H9 (cell line): ENCODE data around the gene UBIAD1. TPM values are rescaled to one million over a fixed set of nuclear protein-coding genes. Genes with fewer than 3 reads are reported as not detected.
A peak's percentile ranks its signal among the peaks of the same experiment; 100 is the strongest.

Experiments
- DNase-seq: peaks from one replicate; pipeline ENCODE4 v3.0.0-alpha.2; 2017
- H2AFZ ChIP-seq: one replicate; pipeline ENCODE4 v1.6.1; 2013; ENCODE audit warnings: mild to moderate bottlenecking, low read length, control low read depth, moderate library complexity
- H2AK5ac ChIP-seq: 2 replicates; pipeline ENCODE4 v1.6.1; 2013; ENCODE audit warnings: low read length, control low read depth, mixed read lengths; ENCODE audit not compliant: insufficient read length
- H2BK120ac ChIP-seq: one replicate; pipeline ENCODE4 v1.6.1; 2013; ENCODE audit warnings: low read depth, mild to moderate bottlenecking, low read length, control low read depth, inconsistent platforms; ENCODE audit not compliant: poor library complexity, severe bottlenecking
- H2BK12ac ChIP-seq: 2 replicates; pipeline ENCODE4 v1.6.1; 2013; ENCODE audit warnings: low read length, control low read depth, mixed read lengths, low read depth; ENCODE audit not compliant: insufficient read length
- H2BK15ac ChIP-seq: 2 replicates; pipeline ENCODE4 v1.6.1; 2013; ENCODE audit warnings: low read depth, low read length, control low read depth
- H2BK20ac ChIP-seq: one replicate; pipeline ENCODE4 v1.6.1; 2013; ENCODE audit warnings: low read depth, mild to moderate bottlenecking, low read length, control low read depth, inconsistent platforms; ENCODE audit not compliant: poor library complexity, severe bottlenecking
- H2BK5ac ChIP-seq: 2 replicates; pipeline ENCODE4 v1.6.1; 2013; ENCODE audit warnings: low read length, control low read depth, mixed read lengths; ENCODE audit not compliant: insufficient read length
- H3K14ac ChIP-seq: 2 replicates; pipeline ENCODE4 v1.6.1; 2013; ENCODE audit warnings: low read length, control low read depth; ENCODE audit not compliant: insufficient read depth
- H3K18ac ChIP-seq: 2 replicates; pipeline ENCODE4 v1.6.1; 2013; ENCODE audit warnings: low read depth, mild to moderate bottlenecking, mixed read lengths, low read length, control low read depth; ENCODE audit not compliant: insufficient read length
- H3K23ac ChIP-seq: 2 replicates; pipeline ENCODE4 v1.6.1; 2013; ENCODE audit warnings: low read length, control low read depth, mixed read lengths, low read depth; ENCODE audit not compliant: insufficient read length
- H3K23me2 ChIP-seq: 2 replicates; pipeline ENCODE4 v1.6.1; 2013; ENCODE audit warnings: low read depth, mild to moderate bottlenecking, mixed read lengths, low read length, control low read depth; ENCODE audit not compliant: insufficient read length, poor library complexity, severe bottlenecking
- H3K27ac ChIP-seq: 2 replicates; pipeline ENCODE4 v1.5.1; 2013; ENCODE audit warnings: low read length, control low read depth, mixed read lengths, low read depth; ENCODE audit not compliant: insufficient read length
- H3K27me3 ChIP-seq: 2 replicates; pipeline ENCODE4 v1.6.1; 2013; ENCODE audit warnings: low read length, control low read depth, inconsistent platforms; ENCODE audit not compliant: insufficient read depth
- H3K4ac ChIP-seq: 2 replicates; pipeline ENCODE4 v1.6.1; 2013; ENCODE audit warnings: low read depth, mild to moderate bottlenecking, control low read depth, inconsistent platforms, low read length, moderate library complexity
- H3K4me1 ChIP-seq: 2 replicates; pipeline ENCODE4 v1.6.1; 2013; ENCODE audit warnings: low read length, control low read depth, inconsistent platforms; ENCODE audit not compliant: insufficient read depth
- H3K4me2 ChIP-seq: 2 replicates; pipeline ENCODE4 v1.6.1; 2013; ENCODE audit warnings: low read length, control low read depth, mixed read lengths; ENCODE audit not compliant: insufficient read length, insufficient read depth
- H3K56ac ChIP-seq: 2 replicates; pipeline ENCODE4 v1.6.1; 2013; ENCODE audit warnings: low read depth, mild to moderate bottlenecking, mixed read lengths, low read length, control low read depth; ENCODE audit not compliant: insufficient read length
- H3K79me1 ChIP-seq: 2 replicates; pipeline ENCODE4 v1.6.1; 2013; ENCODE audit warnings: low read depth, mild to moderate bottlenecking, moderate library complexity, low read length, control low read depth, inconsistent platforms; ENCODE audit not compliant: insufficient read depth, poor library complexity, severe bottlenecking
- H3K79me2 ChIP-seq: 2 replicates; pipeline ENCODE4 v1.6.1; 2013; ENCODE audit warnings: low read length, control low read depth, inconsistent platforms; ENCODE audit not compliant: insufficient read depth
- H3K9ac ChIP-seq: 2 replicates; pipeline ENCODE4 v1.6.1; 2013; ENCODE audit warnings: low read length, control low read depth, mixed read lengths; ENCODE audit not compliant: insufficient read length; ENCODE audit errors: extremely low read depth
- H3K9me3 ChIP-seq: one replicate; pipeline ENCODE4 v1.6.1; 2013; ENCODE audit warnings: low read depth, low read length, inconsistent platforms; ENCODE audit not compliant: control insufficient read depth
- H3T11ph ChIP-seq: one replicate; pipeline ENCODE4 v1.6.1; 2013; ENCODE audit warnings: mild to moderate bottlenecking, low read length, control low read depth, inconsistent platforms
- H4K20me1 ChIP-seq: one replicate; pipeline ENCODE4 v1.6.1; 2013; ENCODE audit not compliant: control insufficient read depth, insufficient read length, insufficient read depth
- H4K5ac ChIP-seq: 2 replicates; pipeline ENCODE4 v1.6.1; 2013; ENCODE audit warnings: low read depth, mild to moderate bottlenecking, mixed read lengths, low read length, control low read depth; ENCODE audit not compliant: insufficient read length
- H4K8ac ChIP-seq: replicated peaks from 2 replicates; pipeline ENCODE4 v1.6.1; 2013; ENCODE audit warnings: low read length, control low read depth, mixed read lengths, low read depth; ENCODE audit not compliant: insufficient read length
- H4K91ac ChIP-seq: 2 replicates; pipeline ENCODE4 v1.6.1; 2013; ENCODE audit warnings: low read depth, mild to moderate bottlenecking, moderate library complexity, mixed read lengths, low read length, control low read depth; ENCODE audit not compliant: insufficient read length
- H3K27ac Mint-ChIP-seq, 3 experiments: 2 replicates in 2 of 3; 3 replicates in 1 of 3; pipeline ENCODE4 v1.8.0; 2020 to 2021; ENCODE audit warnings: mixed read lengths in 3 of 3, mild to moderate bottlenecking in 1 of 3, moderate library complexity in 1 of 3
- H3K27me3 Mint-ChIP-seq: 2 replicates; pipeline ENCODE4 v1.8.0; 2021; ENCODE audit warnings: low read depth, mild to moderate bottlenecking, moderate library complexity, mixed read lengths
- H3K36me3 Mint-ChIP-seq, 3 experiments: 2 replicates in 2 of 3; 3 replicates in 1 of 3; pipeline ENCODE4 v1.8.0; 2020 to 2021; ENCODE audit warnings: low read depth in 3 of 3, mixed read lengths in 3 of 3; ENCODE audit not compliant: insufficient read depth in 1 of 3
- H3K4me1 Mint-ChIP-seq, 2 experiments: 2 replicates each; pipeline ENCODE4 v1.8.0; 2020; ENCODE audit warnings: mixed read lengths in 2 of 2
- H3K4me3 Mint-ChIP-seq, 2 experiments: 2 replicates in 1 of 2; 3 replicates in 1 of 2; pipeline ENCODE4 v1.8.0; 2020 to 2021; ENCODE audit warnings: mild to moderate bottlenecking in 2 of 2, mixed read lengths in 2 of 2, moderate library complexity in 1 of 2
- H3K9me3 Mint-ChIP-seq, 2 experiments: 2 replicates in 1 of 2; 3 replicates in 1 of 2; pipeline ENCODE4 v1.8.0; 2020; ENCODE audit warnings: mild to moderate bottlenecking in 2 of 2, mixed read lengths in 2 of 2, moderate library complexity in 1 of 2
- WGBS: extraction: QIAGEN DNeasy Blood & Tissue Kit; methylation state at CpG from one replicate; pipeline ENCODE4 v1.1.7; 2013; ENCODE audit warnings: missing lambda C conversion rate, low lambda C conversion rate, mixed read lengths; ENCODE audit not compliant: insufficient read length; ENCODE audit errors: extremely low coverage; 5-methylcytosine and 5-hydroxymethylcytosine counted together
- total RNA-seq: library from RNA; stranded (reverse); gene quantifications from 2 replicates; pipeline ENCODE4 v1.2.1, GENCODE V29; 2021
- TF ChIP-seq, protein P1 (sequence below): fragments of 200-600 bp; sonication (generic); conservative IDR thresholded peaks from 3 replicates; pipeline ENCODE4 v1.8.0; 2021; ENCODE audit warnings: antibody characterized with exemption, mild to moderate bottlenecking

The UBIAD1 gene
- total RNA-seq, 1 experiment from 2014 or later = 30.2 TPM

DNA sequence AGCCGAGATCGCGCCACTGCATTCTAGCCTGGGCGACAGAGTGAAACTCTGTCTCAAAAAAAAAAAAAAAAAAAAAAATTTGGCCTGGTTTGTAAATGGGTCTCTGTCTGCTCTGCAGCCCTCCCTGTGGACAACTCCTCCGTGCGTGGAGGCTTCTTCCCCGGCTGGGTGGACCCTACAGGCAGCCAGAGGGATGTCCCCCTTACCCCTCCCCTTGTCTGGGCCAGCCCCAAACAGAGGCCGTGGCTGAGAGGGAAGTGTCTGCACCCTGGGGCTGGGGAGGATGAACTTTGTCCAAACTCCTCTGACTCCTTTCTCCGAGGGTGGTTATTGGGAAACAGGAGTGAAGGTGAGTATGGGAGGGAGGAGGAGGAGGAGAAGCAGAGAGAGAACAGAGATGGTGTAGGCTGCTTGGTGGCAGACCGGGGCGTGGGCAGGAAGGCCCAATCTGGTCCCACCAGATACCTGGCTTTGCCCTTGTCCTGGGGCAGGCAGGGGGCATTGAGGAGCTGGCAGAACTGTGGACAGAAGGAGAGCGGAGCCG is 61.3 kb downstream of the UBIAD1 start:
- WGBS = no CpG with 5 or more reads among the region's 13 CpGs
- no peaks in the 10 kb centered on the region for H3K36me3 Mint-ChIP-seq
- no peak overlapping the region for H2BK120ac ChIP-seq
- peaks cover 19 to 36% of the 10 kb centered on the region in 2 experiments for H3K4me1 Mint-ChIP-seq
- TF ChIP-seq, protein P1, sequence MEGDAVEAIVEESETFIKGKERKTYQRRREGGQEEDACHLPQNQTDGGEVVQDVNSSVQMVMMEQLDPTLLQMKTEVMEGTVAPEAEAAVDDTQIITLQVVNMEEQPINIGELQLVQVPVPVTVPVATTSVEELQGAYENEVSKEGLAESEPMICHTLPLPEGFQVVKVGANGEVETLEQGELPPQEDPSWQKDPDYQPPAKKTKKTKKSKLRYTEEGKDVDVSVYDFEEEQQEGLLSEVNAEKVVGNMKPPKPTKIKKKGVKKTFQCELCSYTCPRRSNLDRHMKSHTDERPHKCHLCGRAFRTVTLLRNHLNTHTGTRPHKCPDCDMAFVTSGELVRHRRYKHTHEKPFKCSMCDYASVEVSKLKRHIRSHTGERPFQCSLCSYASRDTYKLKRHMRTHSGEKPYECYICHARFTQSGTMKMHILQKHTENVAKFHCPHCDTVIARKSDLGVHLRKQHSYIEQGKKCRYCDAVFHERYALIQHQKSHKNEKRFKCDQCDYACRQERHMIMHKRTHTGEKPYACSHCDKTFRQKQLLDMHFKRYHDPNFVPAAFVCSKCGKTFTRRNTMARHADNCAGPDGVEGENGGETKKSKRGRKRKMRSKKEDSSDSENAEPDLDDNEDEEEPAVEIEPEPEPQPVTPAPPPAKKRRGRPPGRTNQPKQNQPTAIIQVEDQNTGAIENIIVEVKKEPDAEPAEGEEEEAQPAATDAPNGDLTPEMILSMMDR = no peak
- H3K79me2 ChIP-seq = no peaks in the 10 kb centered on the region
- H3K56ac ChIP-seq = no peak overlapping the region
- H4K91ac ChIP-seq = no peak overlapping the region
- H3K9ac ChIP-seq = no peak overlapping the region
- H2BK20ac ChIP-seq = no peak overlapping the region
- no peaks in the 10 kb centered on the region for H3K79me1 ChIP-seq
- no peak overlapping the region for H3K23ac ChIP-seq
- H3K4me3 Mint-ChIP-seq = no peak overlapping the region
- H4K8ac ChIP-seq = no peak overlapping the region
- no peak overlapping the region for H2BK5ac ChIP-seq
- H3K4me2 ChIP-seq = no peak overlapping the region
- no peaks in the 10 kb centered on the region; a peak in 1 of 5 replicates for H3K9me3 Mint-ChIP-seq
- H3K23me2 ChIP-seq = no peaks in the 10 kb centered on the region
- 0 out of 7 replicates have a peak overlapping the region, but pooled peaks of 1 of the 3 experiments have one; percentile 48 for H3K27ac Mint-ChIP-seq
- no peak overlapping the region for H3K14ac ChIP-seq
- H2AFZ ChIP-seq = no peak overlapping the region
- H3K27me3 Mint-ChIP-seq = peaks cover 3% of the 10 kb centered on the region
- no peak overlapping the region for H3K27ac ChIP-seq
- peaks cover 6% of the 10 kb centered on the region; the same call in 1 of the 2 replicates for H3K4me1 ChIP-seq
- H2BK12ac ChIP-seq = no peak overlapping the region
- H2BK15ac ChIP-seq = no peak overlapping the region
- no peak overlapping the region for H2AK5ac ChIP-seq
- H3K18ac ChIP-seq = no peak overlapping the region
- no peaks in the 10 kb centered on the region for H3K9me3 ChIP-seq
- no peak for DNase-seq
- H4K5ac ChIP-seq = no peak overlapping the region
- no peaks in the 10 kb centered on the region for H4K20me1 ChIP-seq
- no peak overlapping the region for H3K4ac ChIP-seq
- no peaks in the 10 kb centered on the region for H3K27me3 ChIP-seq
- no peak overlapping the region for H3T11ph ChIP-seq
